Ascending aorta (tissue), 2 donors: ENCODE results near the gene FANCC. TPM values are rescaled to one million over a fixed set of nuclear protein-coding genes. Genes with fewer than 3 reads are reported as not detected.

Experiments used
- DNase-seq, 2 donors: peaks; one replicate each; pipeline ENCODE4 v3.0.0-alpha.2; 2019; ENCODE audit warnings: low spot score in 2 of 2
- H3K27ac ChIP-seq, 2 donors: fragments of 200-600 bp; sonication (generic); one replicate each; pipeline ENCODE4 v1.5.1; 2016 to 2017; ENCODE audit warnings: mild to moderate bottlenecking in 1 of 2
- H3K27me3 ChIP-seq: fragments of 200-600 bp; sonication (generic); one replicate; pipeline ENCODE4 v1.5.1; 2017
- H3K36me3 ChIP-seq, 2 donors: fragments of 200-600 bp; sonication (generic); one replicate each; pipeline ENCODE4 v1.5.1; 2016
- H3K4me1 ChIP-seq, 2 donors: fragments of 200-600 bp; sonication (generic); one replicate each; pipeline ENCODE4 v1.5.1; 2016 to 2017; ENCODE audit warnings: mild to moderate bottlenecking in 1 of 2
- H3K4me3 ChIP-seq, 2 donors: fragments of 200-600 bp; sonication (generic); one replicate each; pipeline ENCODE4 v1.5.1; 2016 to 2017; ENCODE audit warnings: mild to moderate bottlenecking in 1 of 2
- H3K9me3 ChIP-seq, 2 donors: fragments of 200-600 bp; sonication (generic); one replicate each; pipeline ENCODE4 v1.5.1; 2016
- intact Hi-C: fragments of 100-400 bp; cut with DNase I; formaldehyde crosslinking; loops from one replicate; pipeline ENCODE4 v1.15.1; 2023
- total RNA-seq: library from RNA; depleted of rRNA; stranded (reverse); fragments of >200 nt; gene quantifications from one replicate; pipeline ENCODE4 v1.1.0, GENCODE V29; 2016
- TF ChIP-seq, protein P1 (sequence below), 3 experiments: fragments of 200-600 bp in 2 of 3; fragments of 450-650 bp in 1 of 3; sonication (generic) in 2 of 3; IDR thresholded peaks; one replicate each; pipeline ENCODE4 v1.5.1; 2016 to 2019; ENCODE audit warnings: antibody characterized with exemption in 3 of 3, mild to moderate bottlenecking in 1 of 3, moderate library complexity in 1 of 3

The FANCC gene
- total RNA-seq, 1 donor from 2014 or later, result 0.64 TPM

DNA sequence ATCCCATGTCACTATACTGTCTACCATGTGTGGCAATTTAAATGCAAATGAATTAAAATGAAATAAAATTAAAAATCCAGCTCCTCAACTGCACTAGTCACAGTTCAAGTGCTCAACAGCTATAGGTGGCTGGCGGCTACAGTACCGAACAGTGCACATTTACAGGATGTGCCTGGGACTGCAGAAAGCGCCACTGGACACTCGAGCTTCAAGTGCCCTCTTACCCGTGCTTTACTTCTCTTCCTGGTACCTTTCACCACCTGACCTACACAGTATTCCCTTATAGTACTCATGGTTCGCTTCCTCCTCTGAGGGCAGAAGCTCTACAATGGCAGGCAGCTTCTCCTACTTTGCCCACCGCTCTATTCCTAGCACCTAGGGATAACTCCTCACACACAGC lies 166.6 kb downstream of the FANCC start:
- Histone ChIP-seq H3K27me3 (no peaks in the 10 kb centered on the region), H3K4me3 (no peak overlapping the region), H3K9me3 (no peaks in the 10 kb centered on the region), H3K4me1 (no peaks in the 10 kb centered on the region), H3K36me3 (no peaks in the 10 kb centered on the region), H3K27ac (no peak overlapping the region)
- intact Hi-C loops, result no loop called here
- DNase-seq, result no peak
- TF ChIP-seq, protein P1, sequence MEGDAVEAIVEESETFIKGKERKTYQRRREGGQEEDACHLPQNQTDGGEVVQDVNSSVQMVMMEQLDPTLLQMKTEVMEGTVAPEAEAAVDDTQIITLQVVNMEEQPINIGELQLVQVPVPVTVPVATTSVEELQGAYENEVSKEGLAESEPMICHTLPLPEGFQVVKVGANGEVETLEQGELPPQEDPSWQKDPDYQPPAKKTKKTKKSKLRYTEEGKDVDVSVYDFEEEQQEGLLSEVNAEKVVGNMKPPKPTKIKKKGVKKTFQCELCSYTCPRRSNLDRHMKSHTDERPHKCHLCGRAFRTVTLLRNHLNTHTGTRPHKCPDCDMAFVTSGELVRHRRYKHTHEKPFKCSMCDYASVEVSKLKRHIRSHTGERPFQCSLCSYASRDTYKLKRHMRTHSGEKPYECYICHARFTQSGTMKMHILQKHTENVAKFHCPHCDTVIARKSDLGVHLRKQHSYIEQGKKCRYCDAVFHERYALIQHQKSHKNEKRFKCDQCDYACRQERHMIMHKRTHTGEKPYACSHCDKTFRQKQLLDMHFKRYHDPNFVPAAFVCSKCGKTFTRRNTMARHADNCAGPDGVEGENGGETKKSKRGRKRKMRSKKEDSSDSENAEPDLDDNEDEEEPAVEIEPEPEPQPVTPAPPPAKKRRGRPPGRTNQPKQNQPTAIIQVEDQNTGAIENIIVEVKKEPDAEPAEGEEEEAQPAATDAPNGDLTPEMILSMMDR (IDR thresholded peaks at IDR 0.05), result no peak

GRCh38 chr9:95148208-95148520 lies 169.3 kb downstream of the FANCC start:
- no peak for DNase-seq
- no peaks in the 10 kb centered on the region for H3K27me3 ChIP-seq
- TF ChIP-seq, protein P1 (IDR thresholded peaks at IDR 0.05), result no peak
- no peaks in the 10 kb centered on the region for H3K4me1 ChIP-seq
- H3K4me3 ChIP-seq, result no peak overlapping the region
- H3K9me3 ChIP-seq, result no peaks in the 10 kb centered on the region
- intact Hi-C loops, result no loop called here
- no peaks in the 10 kb centered on the region for H3K36me3 ChIP-seq
- H3K27ac ChIP-seq, result no peak overlapping the region

GRCh38 chr9:95147452-95148207 lies 169.9 kb downstream of the FANCC start:
- Histone ChIP-seq H3K4me3 (no peak overlapping the region), H3K9me3 (no peaks in the 10 kb centered on the region), H3K36me3 (no peaks in the 10 kb centered on the region), H3K27me3 (no peaks in the 10 kb centered on the region), H3K27ac (no peak overlapping the region), H3K4me1 (no peaks in the 10 kb centered on the region)
- TF ChIP-seq, protein P1 (IDR thresholded peaks at IDR 0.05), result no peak
- intact Hi-C loops, result no loop called here
- no peak for DNase-seq

DNA sequence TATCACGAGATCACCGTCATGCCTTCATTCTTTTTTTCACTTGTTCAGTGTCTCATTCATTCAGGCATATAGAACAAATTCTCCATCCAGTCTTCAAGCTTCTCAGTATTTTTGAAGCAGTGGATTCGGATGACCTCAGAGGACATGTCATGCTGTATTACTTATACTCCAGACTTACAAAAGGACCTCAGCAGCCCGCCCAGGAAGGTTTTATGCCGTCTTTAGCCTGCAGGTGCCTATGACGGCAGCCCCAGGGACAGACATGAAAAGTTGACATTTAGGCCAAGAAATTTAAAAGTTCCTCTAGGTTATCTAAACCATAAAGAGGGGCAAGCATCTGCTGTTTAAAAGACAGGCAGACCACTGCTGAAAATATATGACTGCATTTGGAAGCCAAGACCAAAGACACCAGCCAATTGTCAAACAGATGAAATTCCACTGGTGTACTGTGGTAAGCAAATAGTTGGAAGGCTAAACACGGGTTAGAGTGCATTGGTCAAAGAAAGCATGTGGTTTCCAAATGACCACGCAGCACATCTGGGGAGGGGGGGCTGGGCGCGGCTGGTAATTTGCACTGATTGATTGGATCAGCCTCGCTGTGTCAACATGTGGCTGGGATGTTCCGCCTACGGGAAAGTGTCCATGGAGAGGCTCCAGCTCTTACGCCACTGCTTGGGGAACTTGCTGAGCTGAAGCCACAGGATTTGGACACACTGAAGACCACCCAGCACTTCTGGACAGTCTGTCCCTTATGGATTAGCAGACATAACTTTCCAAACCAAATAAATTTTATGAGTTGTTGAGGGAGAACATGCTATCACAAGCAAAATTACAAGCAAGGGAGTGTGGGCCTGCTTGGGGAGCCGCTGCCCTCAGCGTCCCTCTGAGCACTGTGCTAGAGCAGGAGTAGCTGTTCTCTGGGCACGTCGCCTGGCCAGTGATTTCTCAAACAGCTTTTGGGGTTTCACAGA lies 173.6 kb downstream of the FANCC start:
- H3K4me1 ChIP-seq, result no peaks in the 10 kb centered on the region
- H3K27me3 ChIP-seq, result no peaks in the 10 kb centered on the region
- TF ChIP-seq, protein P1 (IDR thresholded peaks at IDR 0.05), result no peak
- no peaks in the 10 kb centered on the region for H3K36me3 ChIP-seq
- DNase-seq, result peak in 1 of 2 donors; percentile 87
- intact Hi-C loops, result no loop called here
- peak overlapping the region in 1 of 2 donors; percentile 12 for H3K27ac ChIP-seq
- no peak overlapping the region for H3K4me3 ChIP-seq
- H3K9me3 ChIP-seq, result no peaks in the 10 kb centered on the region

- intact Hi-C loops, result no loop called here
- no peak for DNase-seq
- Histone ChIP-seq H3K4me3 (no peak overlapping the region), H3K36me3 (no peaks in the 10 kb centered on the region), H3K27ac (no peak overlapping the region), H3K27me3 (no peaks in the 10 kb centered on the region), H3K9me3 (no peaks in the 10 kb centered on the region), H3K4me1 (no peaks in the 10 kb centered on the region)
- TF ChIP-seq, protein P1 (IDR thresholded peaks at IDR 0.05), result no peak
Observed at GRCh38 chr9:95142728-95143127, 174.8 kb downstream of the FANCC start.
